CD4-positive, alpha-beta T cell treated with Interleukin-17A for 1 hour (primary cell): ENCODE measurements around the gene KPNA2.
"Not testable (repeated sequence)": the region's sequence is repeated elsewhere in the genome, so short reads cannot be mapped to it uniquely, and the experiment has no call there.

Source experiments
- DNase-seq: peaks from one replicate; pipeline ENCODE4 v3.0.0-alpha.2; 2020

Gene KPNA2

DNA sequence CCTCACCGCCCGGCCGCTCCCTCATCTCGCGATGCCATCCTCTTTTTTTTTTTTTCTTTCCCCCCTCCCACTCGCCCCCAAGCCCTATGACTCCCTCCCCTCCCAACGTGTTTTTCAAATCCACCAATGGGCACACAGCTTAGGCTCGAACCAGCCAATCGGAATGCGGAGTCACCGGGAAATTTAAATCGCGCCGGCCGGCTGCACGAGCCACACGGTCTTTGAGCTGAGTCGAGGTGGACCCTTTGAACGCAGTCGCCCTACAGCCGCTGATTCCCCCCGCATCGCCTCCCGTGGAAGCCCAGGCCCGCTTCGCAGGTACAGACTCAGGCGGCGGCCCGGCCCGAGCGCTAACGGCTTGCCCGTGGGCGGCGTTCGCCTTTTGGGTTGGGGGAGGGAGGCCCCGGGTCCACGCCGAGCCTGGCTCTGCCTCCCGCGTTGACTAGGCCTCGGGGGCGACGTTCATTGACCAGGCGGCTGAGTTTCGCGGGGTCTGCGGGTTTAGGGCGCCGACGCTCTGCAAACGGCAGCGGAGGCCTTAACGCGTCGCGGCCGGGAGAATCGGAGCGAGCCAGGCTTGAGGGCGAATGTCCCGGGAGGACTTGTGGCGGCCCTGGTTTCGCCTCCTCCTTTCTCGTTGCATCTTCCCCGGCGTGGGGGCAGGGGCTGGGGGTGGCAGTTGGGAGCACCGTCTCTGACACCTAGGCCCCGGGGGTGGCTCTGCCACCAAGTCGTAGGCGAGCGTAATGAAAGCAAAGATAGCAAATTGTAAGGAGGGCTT is at the start of gene KPNA2:
Gene KPNA2, plus strand, starts transcription at position 213 of the 781 bp plus-strand sequence. CDS start 1,398 bp downstream, outside the sequence.
- DNase-seq = peak; percentile 98

DNA sequence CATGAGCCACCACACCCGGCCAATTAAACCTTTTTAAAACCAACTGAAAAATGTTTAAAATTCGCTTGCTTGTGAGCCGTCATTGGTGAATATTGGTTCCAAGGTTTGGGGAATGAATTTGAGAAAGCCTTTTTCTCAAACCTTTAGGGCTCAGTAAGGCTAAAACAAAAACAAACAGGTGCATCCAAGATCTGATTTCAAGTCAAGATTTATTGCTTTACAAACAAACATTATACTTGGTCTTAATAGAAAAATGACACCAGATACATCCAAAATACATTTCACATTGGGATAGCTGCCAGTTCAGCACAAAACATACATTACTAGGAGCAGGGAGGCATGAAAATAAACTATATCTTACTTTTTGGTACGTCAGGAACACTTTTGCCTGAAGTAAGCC is 44.6 kb upstream of the KPNA2 start:
- DNase-seq = no peak

DNA sequence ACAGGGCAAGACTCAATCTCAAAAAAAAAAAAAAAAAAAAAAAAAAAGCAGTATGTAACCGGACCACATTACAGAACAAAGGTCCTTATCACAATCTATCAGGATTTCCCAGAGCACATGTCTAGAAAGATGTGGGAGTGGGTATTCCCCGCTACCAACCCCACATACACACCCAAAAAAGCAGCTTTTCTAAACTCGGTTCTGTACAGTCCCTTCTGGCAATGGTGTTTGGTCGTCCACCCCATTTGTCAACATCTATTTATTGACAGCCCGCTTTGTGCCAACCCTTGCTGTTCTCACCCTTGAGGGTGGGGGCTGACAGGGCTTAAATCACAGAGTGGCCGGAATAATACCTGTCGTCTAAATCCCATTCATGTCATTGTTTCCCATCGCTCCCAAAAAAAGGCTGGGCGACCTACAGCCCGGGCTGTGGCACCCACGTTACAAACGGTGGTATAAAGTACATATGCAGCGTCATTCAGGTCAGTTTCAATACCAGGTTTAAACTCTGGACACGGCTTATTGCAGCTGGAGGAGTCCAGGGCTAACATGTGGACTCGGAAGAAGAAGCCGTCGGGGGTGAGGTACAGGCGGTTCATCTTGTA is 42.9 kb upstream of the KPNA2 start:
- peak; percentile 35 for DNase-seq

DNA sequence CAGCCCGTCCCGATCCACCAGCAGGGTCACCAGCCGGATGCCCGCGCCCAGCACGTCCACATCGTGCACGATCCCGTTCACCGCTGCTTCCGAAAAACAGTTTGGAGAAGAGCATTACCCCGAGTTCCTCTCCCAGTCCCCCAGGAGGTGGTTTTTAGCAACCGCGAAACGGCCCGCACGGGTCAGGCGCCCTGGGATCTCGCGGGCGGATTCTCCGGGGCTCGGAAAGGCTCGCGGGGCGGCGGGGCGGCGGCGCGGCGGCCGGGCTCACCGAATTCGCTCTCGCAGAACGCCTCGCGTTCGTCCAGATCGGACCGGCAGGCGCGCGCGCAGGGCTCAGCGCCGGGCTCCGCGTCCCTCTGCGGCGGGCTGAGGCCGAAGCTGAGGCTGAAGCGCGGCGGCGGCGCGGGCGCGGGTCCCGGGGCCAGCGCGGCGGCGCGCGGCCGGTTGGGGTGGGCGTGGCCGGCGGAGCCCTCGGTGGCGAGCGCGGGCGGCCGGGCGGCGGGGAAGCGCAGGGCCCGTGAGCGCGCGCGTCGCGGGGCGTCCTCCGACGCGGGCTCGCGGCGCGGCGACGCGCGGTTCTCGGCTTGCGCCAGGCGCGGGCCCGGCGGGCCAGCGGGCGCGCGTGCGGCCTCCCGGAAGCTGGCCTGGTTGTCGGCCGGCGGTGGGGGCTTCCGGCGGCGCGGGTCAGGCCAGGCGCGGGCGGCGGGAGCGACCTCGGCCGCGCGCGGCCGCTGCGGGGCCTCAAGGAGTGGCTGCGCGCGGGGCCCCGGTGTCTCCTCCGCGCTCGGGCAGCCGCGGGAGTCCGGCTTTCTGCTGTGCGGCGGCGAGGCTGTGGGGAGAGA is 42.2 kb upstream of the KPNA2 start:
- peak; percentile 71 for DNase-seq

DNA sequence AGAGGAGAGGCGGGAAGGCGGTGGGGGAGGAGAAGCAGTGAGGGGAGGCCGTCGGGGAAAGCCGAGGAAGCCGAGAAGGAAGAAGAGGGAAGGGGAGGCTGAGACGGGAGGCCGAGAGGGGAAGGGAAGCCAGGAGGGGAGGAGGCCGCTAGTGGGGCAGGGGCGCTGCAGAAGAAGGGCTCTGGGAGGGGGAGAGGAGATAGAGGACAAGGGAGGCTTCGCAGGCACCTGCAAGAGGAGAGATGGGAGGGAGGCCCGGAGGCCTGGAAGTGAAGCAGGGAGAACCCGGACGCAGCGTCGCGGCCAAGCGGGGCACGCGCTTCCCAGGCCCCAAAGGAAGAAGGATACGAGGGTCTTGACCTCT is 41.6 kb upstream of the KPNA2 start:
- no peak for DNase-seq

DNA sequence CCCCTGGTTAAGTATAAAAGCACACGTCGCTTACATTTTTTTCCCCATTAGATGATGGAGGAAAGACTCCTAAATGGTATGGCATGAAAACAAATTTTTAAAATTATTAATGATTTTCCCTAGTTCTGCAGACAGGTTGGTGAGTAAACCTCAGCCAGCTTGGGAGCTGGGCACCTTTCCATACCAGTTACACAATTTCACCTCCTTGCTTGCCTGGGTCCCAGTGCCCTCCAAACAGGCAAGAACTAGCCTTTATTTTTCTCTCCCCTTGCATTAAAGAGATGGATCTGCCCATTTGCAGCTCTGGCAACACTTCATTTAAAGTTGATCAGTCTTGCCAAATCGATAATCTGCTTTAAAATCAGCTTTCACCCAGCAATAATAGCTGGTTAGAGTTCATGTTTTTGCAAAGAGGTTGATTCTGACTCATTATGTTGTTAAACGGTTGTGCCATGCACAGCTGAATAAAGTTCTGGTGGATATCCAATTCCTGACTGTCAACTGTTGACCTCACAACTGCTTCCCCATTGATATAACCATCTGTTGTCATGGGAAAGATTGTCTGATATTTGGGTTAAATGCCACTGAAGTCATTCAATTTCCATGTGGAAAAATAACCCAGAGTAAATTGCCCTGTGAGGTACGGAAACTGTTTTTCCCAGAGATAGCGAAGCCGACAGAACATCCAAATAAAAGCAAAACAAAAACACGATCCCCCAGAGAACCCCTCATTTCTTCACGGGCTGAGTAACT is 40.5 kb upstream of the KPNA2 start:
- no peak for DNase-seq

DNA sequence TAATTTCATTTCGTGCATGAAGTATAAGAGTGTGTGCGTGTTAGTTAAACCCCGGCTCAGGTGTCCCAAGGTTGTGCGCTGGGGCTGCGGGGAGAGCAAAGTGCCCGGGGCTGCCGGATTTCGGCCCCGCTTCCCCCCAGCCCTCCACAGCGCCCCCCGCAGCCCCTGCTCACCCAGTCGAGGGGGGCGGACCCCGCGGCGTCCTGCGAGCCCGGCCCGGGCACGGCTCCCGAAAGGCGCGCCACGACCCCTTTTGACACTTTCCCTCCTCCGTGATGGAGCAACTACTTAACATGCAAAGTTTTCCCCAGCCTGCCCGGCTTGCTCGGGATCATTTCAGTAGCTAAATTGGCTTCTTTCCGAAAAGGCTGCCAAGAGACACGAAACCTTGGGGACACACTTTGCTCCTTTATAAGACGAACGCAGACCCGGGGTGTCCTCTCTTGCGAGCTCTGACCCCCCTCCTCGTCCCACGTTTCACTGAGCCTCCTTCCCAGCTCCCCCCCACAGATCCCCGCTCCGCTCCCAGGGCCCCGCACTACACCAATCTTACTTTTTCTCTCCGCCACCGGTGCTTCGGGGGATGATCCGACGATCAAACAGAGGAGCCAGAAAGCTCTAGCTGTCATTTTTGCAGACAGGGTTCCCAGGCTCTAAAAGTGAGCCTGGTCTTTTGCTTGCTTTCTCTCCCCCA is 39.8 kb upstream of the KPNA2 start:
- peak; percentile 13 for DNase-seq

DNA sequence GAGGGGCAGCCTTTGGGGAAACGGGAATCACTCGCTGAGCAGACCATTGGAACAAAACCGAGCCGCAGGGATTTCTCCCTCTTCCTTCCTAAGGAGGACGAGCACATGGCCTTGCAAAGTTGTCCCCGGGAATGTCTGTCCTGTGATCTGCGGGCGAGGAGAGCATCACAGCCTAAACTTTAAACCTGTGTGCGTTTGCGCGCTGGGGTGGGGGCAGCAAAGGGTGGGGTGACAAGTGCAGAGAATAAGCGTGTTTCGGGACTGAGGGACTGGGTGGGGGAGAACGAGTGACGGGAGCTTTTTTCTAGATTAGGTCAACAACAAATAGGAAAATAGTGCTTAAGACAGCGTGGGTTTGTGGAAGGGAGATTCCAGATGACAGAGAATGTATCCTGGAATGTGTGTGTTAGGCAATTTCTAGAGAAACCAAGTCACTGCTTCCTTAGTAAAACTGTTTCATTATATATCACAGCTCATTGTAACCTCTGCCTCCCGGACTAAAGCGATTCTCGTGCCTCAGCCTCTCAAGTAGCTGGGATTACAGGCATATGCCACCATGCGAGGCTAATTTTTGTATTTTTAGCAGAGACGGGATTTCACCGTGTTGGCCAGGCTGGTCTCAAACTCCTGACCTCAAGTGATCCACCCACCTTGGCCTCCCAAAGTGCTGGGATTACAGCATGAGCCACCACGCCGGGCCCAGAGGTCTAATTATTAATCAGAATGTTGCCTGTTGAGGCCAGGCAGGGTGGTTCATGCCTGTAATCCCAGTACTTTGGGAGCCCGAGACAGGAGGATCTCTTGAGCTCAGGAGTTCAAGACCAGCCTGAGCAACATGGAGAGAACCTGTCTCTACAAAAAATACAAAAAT is 39.0 kb upstream of the KPNA2 start, which contains the start of gene C17orf58:
Gene C17orf58, minus strand, starts transcription at position 169 of the 871 bp plus-strand sequence. CDS start 271 bp downstream, outside the sequence.
- DNase-seq = not testable (repeated sequence)

DNA sequence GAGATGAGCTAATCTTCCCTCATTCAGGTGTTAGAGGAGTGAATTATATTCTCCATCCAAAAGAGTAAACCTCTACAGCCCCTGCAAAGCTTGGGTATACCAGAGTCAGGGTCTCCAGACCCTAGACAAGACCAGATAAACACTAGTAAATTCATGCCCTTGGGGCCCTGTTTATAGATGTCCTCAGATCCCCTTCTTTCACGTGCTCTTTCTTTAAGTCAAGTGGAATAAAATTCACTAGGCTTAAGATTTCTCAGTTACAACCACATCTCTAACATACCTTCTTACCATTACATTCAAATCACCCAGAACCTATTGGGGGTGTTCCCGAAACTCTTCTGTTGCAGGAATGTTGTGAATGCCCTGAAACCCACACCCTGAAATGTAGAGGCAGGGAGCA is 37.1 kb upstream of the KPNA2 start:
- DNase-seq = no peak

DNA sequence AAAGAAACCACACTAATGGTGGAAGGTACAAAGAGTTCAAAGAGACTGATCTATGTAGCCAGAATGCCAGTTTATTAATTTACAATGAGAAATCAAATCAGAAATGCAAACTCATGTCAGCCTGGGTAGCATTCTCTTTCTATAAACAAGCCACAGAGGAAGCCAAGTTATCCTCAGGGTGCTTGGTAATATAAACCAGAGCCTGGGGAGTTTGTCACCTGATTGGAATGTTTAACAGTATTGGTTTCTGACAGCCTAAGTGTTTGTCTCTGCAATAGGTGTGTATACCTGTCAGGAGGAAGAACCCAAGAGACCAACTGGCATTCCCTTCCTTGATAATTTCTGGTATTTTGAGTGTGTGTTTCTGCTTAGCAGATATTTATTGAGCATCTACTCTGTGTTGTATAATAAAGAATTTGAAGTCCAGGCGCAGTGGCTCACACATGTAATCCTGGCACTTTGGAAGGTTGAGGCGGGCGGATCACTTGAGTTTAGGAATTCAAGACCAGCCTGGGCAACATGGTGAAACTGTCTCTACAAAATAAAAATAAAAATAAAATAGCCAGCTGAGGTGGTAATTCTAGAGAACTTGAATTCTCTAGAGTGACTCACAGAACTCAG is 36.1 kb upstream of the KPNA2 start:
- DNase-seq = no peak

DNA sequence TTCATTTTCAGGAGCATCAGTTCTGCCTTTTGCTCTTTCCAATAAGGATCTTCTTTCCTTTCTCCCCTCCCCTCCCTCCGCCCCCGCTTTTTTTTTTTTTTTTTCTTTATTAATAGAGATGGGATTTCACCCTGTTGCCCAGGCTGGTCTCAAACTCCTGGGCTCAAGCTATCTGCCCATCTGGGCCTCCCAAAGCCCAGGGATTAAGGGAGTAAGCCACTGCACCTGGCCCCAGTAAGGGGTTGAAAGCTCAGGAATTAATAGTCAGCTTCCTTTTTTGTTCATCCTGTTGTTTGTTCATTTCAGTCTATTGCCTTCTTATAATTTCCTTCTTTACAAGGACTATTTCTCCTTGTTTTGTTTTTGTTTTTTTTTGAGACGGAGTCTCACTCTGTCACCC is 31.3 kb upstream of the KPNA2 start:
- DNase-seq = no peak

DNA sequence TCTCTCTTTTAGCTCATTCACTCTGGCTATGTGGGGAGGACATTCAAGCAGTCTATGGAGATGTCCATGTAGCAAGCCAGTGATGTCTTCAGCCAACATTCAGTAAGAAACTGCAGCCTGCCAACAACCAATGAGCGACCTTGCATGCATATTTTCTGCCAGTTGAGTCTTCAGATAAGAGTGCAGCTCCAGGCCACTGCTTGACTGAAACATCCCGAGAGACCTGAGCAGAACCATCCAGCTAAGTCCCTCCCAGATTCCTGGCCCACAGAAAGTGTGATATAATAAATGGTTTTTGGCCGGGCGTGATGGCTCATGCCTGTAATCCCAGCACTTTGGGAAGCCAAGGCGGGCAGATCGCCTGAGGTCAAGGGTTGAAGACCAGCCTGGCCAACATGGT is 28.7 kb upstream of the KPNA2 start:
- no peak for DNase-seq

DNA sequence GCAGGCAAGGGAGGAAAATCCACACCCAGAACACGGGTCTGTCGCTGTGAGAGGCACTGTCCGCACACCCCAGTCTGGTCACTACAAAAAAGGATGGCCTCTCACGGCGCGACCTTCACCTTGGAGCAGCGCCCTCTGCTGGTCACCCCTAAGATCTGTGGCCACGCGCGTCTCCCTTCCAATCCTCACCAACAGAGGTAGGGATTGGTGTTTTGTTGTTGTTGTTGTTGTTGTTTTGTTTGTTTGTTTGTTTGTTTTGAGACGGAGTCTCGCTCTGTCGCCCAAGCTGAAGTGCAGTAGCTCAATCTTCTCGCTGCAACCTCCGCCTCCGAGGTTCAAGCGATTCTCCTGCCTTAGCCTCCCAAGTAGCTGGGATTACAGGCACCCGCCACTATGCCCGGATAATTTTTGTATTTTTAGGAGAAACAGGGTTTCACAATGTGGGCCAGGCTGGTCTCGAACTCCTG is 24.3 kb upstream of the KPNA2 start:
- DNase-seq = peak; percentile 63

DNA sequence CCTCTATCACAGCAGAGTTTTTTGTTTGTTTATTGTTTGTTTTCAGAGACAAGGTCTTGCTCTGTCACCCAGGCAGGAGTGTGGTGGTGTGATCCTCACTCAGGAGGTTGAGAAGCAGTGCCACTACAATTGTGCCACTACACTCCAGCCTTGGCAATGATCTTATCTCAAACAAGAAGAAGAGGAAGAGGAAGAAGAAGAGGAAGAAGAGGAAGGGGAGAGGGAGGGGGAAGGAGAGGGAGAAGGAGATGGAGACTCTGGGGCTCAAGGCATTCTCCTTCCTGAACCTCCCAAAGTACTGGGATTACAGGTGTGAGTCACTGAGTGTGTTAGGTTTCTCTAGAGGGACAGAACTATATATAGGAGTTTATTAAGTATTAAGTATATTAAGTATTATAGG is 22.1 kb upstream of the KPNA2 start:
- no peak for DNase-seq

DNA sequence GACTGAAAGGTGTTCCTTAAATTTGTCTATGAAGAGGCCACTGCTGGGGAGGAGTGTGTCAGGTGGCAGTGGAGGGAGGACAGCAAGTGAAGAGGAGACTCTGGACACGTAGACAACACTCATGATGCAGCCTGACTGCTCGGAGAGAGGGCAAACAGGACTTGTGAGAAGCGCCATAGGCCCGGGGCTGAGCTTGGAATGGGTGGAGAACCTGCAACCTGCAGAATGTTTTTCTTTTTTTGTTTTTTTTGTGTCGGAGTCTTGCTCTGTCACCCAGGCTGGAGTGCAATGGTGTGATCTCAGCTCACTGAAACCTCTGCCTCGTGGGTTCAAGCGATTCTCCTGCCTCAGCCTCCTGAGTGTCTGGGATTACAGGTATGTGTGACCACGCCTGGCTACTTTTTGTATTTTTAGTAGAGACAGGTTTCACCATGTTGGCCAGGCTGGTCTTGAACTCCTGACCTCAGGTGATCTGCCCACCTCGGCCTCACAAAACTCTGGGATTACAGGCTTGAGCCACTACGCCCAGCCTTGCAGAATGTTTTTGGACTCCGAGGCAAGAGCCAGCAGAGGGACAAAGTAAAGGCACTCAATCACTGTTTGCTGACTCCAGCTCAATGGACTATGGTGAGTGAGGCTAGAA is 20.3 kb upstream of the KPNA2 start:
- DNase-seq = no peak

DNA sequence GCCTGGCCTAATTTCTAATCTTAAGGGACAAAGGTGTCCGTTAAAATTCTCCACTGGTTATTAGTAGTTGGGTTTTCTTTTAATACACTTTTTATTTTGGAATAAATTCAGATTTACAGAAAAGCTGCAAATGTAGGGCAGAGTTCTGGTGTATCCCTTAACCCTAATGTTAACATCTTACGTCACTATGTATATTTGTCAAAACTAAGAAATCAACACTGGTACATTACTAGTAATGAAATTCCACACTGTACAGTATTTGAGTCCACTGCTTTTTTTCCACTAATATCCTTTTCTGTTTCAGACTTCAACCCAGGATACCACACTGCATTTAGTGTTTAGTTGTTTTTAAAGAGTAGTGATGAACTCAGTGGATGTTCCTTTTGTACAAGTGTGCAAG is 18.7 kb upstream of the KPNA2 start:
- no peak for DNase-seq

DNA sequence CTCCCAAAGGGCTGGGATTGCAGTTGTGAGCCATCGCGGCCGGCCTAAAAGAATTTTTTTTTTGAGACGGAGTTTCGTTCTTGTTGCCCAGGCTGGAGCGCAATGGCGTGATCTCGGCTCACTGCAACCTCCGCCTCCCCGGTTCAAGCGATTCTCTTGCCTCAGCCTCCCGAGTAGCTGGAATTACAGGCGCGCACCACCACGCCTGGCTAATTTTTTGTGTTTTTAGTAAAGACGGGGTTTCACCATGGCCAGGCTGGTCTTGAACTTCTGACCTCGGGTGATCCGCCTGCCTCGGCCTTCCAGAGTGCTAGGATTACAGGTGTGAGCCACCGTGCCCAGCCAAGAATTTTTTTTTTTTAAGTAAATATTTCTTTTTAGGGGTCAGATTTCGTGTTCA is 17.0 kb upstream of the KPNA2 start:
- not testable (repeated sequence) for DNase-seq

DNA sequence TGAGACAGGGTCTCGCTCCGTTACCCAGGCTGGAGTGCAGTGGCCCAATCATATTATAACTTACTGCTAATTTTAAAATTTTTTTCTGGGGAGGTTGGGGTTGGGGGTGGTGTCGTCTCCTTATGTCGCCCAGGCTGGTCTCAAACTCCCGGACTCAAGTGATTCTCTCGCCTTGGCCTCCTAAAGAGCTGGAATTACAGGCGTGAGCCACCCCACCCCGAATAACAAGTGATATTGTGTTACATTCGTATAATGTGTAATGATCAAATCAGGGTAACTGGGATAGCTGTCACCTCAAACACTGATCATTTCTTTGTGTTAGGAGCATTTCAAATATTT is 16.2 kb upstream of the KPNA2 start:
- no peak for DNase-seq

DNA sequence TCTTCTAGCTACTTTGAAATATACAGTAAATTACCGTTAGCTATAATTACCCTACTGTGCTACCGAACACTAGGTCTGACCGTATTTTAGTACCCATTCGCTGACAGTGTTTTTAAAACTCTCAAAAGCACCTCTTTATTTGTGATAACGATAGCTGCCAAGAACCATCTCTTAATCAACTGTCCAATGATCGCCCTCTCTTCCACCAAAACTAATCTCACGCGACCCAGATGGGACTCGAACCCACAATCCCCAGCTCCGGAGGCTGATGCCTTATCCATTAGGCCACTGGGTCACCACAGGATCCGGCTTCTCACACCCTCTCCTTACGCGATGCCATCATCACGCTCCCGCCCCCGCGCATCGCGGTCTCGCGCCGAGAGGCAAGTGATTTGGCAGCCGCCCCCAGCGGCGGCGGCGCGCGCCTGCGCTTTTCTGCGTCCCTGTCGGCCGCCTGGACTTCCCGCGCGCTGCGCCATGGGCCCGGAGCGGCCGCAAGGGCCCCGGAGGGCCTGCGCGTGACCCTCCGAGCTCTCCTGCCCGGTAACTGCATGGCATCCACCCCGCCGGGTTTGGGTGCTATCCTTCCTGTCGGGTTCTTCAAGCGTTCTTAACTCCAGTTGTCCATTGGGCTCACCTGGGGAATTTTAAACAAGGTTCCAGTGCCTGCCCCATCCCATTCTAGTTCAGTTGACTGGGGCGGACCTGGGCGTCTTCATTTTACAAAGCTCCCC is 15.7 kb upstream of the KPNA2 start:
- DNase-seq = peak; percentile 98

DNA sequence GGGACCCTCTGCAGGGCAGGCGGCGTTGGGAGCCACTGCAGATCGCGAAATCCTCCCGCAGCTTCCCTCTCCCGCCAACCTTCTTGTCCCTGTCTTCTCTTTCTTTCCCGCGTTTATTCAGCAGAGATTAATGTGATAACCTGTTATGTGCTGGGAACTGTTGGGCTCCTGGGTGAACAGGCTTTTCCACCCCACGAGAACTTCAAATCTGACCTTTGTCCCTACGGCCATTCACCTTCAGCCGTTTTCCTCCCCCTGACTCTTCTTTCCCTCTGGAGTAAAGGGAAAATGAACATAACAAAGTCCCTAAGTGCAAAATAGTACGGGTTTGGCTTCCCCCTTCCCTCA is 15.2 kb upstream of the KPNA2 start:
- no peak for DNase-seq
